Suprapubic skin (tissue), 4 donors: Measurements from ENCODE around the gene EXD2.
"Not testable (repeated sequence)": the region's sequence is repeated elsewhere in the genome, so short reads cannot be mapped to it uniquely, and the experiment has no call there.

Experiments used
- EP300 ChIP-seq: sonication (generic); formaldehyde crosslinking; IDR thresholded peaks from one replicate; pipeline ENCODE4 v1.6.1; 2017; ENCODE audit warnings: antibody characterized with exemption
- POLR2A ChIP-seq, 2 donors: fragments of 450-650 bp; IDR thresholded peaks; one replicate each; pipeline ENCODE4 v1.6.1; 2017; ENCODE audit warnings: antibody characterized with exemption in 2 of 2, mild to moderate bottlenecking in 2 of 2, moderate library complexity in 2 of 2
- POLR2AphosphoS5 ChIP-seq, 3 donors: sonication (generic); formaldehyde crosslinking; IDR thresholded peaks; one replicate each; pipeline ENCODE4 v1.6.1; 2017; ENCODE audit warnings: antibody characterized with exemption in 3 of 3
- TF ChIP-seq, protein P1 (sequence below), 2 donors: fragments of 200-600 bp in 1 of 2; fragments of 450-650 bp in 1 of 2; sonication (generic) in 1 of 2; IDR thresholded peaks; one replicate each; pipeline ENCODE4 v1.5.1; 2016 to 2019; ENCODE audit warnings: antibody characterized with exemption in 2 of 2, mild to moderate bottlenecking in 1 of 2, moderate library complexity in 1 of 2

DNA sequence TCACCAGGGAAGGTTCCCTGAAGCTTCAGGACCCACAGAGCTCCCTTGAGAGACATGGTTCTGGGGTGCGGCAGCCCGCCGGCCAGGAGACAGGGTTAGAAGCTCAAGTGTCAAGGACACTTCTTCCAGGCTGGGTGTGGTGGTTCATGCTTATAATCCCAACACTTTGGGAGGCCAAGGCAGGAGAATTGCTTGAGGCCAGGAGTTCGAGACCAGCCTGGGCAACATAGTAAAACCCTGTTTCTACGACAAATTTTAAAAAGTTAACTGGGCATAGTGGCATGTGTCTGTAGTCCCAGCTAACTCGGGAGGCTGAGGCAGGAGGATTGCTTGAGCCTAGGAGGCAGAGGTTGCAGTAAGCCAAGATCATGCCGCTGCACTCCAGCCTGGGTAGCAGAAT lies 99.6 kb downstream of the EXD2 start:
- not testable (repeated sequence) for TF ChIP-seq EP300; POLR2A (IDR thresholded peaks at IDR 0.05); POLR2AphosphoS5 (IDR thresholded peaks at IDR 0.05)
- TF ChIP-seq, protein P1, sequence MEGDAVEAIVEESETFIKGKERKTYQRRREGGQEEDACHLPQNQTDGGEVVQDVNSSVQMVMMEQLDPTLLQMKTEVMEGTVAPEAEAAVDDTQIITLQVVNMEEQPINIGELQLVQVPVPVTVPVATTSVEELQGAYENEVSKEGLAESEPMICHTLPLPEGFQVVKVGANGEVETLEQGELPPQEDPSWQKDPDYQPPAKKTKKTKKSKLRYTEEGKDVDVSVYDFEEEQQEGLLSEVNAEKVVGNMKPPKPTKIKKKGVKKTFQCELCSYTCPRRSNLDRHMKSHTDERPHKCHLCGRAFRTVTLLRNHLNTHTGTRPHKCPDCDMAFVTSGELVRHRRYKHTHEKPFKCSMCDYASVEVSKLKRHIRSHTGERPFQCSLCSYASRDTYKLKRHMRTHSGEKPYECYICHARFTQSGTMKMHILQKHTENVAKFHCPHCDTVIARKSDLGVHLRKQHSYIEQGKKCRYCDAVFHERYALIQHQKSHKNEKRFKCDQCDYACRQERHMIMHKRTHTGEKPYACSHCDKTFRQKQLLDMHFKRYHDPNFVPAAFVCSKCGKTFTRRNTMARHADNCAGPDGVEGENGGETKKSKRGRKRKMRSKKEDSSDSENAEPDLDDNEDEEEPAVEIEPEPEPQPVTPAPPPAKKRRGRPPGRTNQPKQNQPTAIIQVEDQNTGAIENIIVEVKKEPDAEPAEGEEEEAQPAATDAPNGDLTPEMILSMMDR (IDR thresholded peaks at IDR 0.05) = not testable (repeated sequence)
